Hematopoietic multipotent progenitor cell treated with erythropoietin and hydrocortisone succinate and interleukin-3 and kit ligand, for 8 days (in vitro differentiated cells): ENCODE results near the gene AVL9.
"Not testable (repeated sequence)": the region's sequence is repeated elsewhere in the genome, so short reads cannot be mapped to it uniquely, and the experiment has no call there.

ENCODE experiments used
- DNase-seq: peaks from one replicate; pipeline ENCODE4 v3.0.0-alpha.2; 2015

Gene AVL9

DNA sequence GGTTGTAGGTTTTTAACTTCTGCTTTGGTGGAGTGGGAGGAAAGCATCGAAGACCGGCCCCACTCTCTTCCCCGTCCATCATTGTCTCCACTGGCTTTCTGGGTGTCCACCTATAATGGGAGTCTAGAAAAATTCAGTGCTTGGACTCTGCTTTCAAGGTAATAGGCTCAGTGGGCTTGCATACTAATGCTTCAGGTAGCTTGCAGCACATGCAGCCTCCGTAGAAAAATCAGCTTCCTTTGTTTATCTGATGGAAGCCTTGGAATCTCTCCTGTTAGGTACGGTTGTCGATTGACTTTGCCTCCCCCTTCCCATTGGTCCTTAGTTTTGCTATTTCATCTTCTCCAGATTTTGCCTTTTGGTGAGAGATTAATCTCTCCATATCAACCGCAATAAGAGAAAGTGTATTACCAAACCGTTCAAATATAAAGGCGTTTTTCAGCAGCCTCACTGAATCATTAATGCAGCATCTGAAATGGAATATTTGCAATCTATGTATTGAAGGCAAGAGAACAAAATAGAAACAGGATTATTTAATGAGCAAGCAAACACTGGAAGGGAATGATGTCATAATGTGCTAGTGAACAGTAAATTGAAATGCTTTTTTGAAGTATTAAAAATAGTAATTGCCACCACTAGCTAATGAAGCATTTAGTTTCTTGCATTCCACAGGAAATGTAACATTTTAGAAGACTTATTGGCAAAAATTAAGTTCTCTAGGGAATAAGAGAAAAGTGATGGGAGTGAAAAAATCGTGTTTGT lies 944 bp downstream of the AVL9 start:
- peak; percentile 38 for DNase-seq

DNA sequence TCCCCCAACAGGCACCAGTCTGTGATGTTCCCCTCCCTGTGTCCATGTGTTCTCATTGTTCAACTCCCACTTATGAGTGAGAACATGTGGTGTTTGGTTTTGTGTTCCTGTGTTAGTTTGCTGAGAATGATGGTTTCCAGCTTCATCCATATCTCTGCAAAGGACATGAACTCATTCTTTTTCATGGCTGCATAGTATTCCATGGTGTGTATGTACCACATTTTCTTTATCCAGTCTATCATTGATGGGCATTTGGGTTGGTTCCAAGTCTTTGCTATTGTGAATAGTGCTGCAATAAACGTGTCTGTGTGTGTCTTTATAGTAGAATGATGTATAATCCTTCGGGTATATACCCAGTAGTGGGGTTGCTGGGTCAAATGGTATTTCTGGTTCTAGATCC lies 4.5 kb downstream of the AVL9 start:
- DNase-seq: not testable (repeated sequence)

DNA sequence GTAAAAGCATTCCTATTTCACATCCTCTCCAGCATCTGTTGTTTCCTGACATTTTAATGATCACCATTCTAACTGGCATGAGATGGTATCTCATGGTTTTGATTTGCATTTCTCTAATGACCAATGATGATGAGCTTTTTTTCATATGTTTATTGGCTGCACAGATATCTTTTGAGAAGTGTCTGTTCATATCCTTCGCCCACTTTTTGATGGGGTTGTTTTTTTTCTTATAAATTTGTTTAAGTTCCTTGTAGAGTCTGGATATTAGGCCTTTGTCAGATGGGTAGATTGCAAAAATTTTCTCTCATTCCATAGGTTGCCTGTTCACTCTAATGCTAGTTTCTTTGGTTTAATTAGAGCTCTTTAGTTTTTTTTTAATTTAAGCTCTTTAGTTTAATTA lies 4.9 kb downstream of the AVL9 start:
- DNase-seq: not testable (repeated sequence)

DNA sequence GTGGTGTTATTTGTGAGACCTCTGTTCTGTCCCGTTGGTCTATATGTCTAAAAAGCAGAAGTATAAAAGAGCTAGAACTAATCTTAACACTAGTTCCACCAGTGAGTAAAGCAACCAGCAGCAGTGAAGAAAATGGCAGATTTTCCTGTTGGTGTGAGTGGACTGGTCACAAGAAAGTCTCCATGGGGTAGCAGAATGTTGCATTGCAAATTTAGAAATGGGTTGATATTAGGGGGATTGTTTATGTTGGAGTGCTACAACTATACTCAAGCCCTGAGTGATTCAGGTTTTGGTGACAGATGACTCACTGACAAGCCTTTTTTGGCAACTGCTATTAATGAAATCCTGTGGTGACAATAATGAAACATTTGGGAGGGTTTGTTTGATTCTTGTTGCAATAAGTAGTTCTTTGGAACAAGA lies 5.6 kb downstream of the AVL9 start:
- peak; percentile 25 for DNase-seq

DNA sequence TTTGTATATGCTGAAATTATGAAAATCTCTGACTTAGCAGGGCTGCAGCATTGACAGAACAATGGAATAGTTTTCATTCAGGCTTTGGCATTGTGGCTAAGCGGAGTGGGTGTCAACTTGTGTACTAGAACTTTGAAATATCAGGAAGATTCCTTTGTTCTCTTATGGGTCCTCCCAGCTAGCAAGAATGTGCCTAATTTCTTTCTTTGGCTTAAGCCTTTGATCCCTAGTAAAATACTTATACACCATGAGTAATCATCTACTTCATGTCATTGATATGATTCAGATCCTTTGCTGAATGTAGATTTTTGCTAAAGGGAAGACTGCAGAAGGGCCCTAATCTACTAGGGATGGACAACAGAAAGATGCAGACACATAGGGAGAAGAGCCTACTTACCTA lies 6.2 kb downstream of the AVL9 start:
- DNase-seq: no peak

DNA sequence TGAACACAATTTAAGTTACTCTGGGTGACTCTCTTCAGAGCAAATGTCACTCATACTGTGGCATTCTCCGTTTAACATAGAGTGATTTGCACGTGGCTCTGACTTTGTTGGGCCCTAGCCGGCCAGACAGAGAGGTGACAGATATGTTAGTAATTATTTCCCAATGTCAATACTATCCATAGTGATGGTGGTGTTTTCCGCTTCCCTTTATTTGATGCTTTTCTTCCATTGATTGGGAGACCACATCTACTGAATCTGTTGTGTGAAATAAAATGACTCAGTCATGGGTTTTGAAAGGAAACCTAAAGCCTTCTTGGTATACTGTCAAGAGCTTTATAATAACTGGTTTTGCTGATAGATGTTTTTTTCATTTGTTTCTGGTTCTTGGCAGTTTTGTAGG lies 7.4 kb downstream of the AVL9 start:
- DNase-seq: no peak

DNA sequence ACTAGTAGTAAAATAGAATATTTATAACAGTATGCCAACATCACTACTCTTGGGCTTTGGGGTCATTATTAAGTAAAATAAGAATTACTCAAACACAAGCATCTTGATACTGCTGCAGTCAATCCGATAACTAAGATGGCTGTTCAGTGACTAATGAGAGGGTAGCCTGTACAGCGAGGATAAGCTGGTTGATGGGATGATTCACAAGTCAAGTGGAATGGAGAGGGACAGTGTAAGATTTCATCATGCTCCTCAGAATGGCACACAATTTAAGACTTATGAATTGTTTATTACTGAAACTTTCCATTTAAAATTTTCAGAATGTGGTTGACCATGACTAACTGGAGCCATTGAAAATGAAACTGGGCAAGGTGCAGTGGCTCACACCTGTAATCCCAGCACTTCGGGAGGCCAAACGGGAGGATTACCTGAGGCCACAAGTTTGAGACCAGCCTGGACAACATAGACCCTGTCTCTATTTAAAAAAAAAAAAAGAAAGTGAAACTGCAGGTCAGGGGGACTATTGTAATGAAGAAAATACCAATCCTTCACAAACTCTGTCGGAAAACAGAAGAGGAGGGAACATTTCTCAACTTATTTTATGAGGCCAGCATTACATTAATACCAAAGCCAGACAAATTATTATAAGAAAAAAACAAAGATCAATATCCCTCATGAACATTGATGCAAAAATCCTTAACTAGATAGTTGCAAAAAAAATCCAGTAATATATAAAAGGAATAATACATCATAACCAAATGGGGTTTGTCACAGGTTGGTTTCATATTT lies 11.2 kb downstream of the AVL9 start:
- peak; percentile 59 for DNase-seq

DNA sequence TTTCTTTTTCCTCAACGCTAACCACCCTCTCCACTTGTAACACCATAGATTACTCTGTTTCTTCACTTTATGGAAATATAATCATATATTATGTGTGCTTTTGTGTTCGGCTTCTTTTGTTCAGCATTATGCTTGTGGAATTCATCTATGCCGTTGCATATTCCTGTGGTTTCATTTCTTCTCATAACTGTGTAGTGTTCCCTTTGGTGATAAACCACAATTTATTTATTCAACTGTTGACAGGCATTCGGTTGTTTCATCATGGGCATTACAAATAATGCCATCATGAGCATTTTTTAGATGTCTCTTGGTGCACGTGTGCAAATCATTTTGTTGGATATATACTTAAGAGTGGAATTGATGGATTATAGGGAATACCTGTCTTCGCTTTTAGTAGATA lies 12.1 kb downstream of the AVL9 start:
- no peak for DNase-seq

DNA sequence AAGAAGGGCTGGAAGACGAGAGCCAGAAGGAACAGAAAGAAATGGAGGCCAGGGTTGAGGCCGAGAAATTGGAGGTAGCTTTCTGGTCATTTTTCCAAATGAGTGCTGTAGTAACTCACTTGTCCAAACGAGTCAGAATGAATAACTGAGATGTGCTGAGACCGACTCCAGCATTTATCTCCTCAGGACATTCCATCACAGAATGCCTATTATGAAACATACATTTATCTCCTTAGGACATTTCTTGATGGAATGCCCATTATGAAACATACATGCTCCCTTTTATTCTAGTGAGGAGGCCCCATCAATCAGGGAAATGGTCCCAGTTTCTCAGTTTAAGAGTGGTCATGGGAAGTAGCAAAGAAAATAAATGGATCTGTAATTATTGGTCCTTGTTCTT lies 16.5 kb downstream of the AVL9 start:
- DNase-seq: no peak

DNA sequence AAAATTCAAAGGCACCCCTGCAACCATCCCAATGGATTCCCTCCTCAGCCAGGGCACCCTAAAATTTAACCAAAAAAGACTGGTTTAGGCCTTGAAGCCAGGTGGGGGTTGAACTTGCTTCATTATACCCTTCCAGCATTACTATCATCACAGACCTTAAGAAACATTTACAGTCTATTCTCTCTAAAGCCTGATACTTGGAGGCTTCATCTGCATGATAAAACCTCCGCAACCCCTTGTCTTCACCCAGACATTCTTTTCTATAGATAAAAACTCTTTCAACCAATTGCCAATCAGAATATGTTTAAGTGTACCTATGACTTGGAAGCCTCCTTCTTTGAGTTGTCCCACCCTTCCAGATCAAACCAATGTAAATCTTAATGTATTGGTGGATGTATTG lies 17.9 kb downstream of the AVL9 start:
- no peak for DNase-seq

DNA sequence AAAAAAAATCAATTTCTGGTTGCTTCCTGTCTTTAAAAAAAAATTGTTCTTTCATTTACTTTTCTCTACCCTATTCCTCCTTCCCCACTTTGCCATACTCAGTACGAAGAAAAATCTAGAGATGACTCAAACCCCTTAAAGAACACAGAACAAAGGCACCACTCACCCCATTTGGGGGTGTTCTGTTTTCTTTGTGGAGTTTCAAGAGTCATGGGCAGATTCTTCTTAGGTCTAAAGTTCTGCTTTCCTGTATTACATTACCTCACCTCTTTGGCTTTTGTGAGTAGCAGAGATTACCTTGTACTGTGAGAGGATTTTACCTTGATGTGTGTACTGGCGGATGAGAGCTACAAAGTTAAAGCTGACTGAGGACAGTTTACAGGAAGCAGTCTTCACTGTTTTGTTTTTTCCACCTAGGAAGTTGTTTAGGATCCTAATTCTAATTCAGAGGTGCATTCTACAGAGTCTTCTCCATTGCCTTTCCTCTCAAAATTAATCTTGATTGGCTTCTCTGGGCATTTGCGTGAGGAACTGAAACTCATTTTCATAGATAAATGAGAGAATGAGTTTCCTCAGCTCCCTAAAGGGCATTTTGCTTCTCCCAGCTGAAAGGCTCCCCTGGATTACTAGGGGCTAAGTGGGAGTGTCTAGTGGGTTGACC lies 20.7 kb downstream of the AVL9 start:
- no peak for DNase-seq

DNA sequence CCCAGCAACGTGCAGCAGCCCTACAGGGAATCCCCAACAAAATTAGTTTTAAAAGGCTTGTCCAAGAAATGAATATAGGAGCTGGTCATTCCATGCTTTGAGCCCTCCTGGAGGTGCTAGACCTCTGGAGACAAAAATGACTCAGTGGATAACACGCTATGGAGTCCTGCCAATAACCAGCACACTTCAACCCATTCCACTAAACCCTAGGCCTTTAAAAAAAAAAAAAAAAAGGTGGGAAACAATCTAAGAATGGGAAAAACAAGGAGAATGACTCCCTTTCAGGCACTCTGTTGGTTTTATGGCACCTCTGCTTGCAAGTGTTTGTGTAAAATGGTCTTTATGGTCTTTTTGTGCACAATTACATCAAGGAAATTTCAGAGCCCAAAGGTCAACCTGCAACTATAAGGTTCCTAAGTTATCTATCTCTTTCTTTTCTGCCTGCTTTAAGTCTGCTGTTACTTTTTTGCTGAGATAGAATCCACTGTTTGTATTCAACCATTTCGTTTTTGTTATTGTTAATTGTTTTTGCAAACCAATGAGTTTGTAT lies 21.3 kb downstream of the AVL9 start:
- DNase-seq: no peak

DNA sequence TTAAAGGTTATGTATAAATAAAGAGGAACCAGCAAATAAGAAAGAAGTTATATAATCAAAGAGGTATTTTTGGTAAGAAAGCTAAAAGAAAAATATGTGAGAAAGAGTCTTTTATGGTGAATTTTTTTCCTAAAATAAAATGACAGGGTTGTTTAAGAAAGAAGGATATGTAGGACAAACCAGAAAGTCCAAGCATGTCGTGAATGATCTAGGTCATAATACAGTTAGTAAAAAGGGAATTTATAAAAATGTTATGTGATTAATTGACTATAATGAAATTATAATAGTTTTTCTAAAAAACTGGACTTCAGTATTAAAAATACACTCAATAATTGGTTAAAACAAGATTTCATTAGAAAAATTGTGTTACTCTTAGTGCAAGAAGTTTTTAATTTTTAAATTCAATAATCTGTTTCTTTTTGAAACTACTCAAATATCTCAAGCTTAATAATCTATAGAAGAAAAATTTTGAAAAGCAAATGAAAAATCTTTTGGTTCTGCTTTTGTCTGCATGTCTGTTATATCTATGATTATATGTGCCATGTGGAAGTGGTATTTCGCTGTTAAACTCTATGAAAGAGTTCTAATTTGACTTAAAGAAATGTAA lies 23.3 kb downstream of the AVL9 start:
- peak; percentile 64 for DNase-seq

DNA sequence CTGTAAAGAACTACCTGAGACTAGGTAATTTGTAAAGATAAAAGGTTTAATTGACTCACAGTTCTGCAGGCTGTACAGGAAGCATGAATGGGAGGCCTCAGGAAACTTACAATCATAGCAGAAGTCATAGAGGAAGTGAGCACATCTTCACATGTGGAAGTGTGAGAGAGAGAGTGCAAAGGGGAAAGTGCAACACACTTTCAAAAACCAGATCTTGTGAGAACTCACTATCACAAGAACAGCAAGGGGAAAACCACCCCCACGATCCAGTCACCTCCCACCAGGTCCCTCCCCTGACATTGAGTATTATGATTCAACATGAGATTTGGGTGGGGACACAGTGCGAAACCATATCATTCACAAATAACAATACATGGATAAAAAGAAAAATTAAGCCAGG lies 24.5 kb downstream of the AVL9 start:
- no peak for DNase-seq

DNA sequence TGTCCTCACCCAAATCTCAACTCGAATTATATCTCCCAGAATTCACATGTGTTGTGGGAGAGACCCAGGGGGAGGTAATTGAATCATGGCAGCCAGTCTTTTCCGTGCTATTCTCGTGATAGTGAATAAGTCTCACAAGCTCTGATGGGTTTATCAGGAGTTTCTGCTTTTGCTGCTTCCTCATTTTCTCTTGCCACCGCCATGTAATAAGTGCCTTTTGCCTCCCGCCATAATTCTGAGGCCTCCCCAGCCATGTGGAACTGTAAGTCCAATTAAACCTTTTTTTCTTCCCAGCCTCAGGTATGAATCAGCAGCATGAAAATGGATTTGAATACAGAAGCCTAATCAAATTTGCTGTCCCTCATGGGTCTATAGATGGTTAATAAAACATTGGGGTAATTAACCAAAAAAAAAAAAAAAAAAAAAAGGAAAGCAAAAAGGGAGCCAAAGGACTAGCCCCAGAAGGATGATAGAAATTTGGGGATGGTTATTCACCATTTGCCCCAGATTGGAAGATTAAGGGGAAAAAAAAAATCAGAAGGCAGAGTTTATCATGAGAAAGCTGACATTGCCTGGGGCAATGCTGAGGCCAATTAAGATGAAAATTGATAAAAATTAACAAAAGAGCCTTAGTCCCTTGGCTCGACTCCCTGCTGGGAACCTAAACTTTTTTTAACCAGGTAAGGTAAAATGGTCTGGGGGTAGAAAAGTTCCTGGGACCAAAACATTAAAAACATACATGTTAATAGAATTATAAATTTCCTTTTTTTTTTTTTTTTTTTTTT lies 27.6 kb downstream of the AVL9 start:
- no peak for DNase-seq

DNA sequence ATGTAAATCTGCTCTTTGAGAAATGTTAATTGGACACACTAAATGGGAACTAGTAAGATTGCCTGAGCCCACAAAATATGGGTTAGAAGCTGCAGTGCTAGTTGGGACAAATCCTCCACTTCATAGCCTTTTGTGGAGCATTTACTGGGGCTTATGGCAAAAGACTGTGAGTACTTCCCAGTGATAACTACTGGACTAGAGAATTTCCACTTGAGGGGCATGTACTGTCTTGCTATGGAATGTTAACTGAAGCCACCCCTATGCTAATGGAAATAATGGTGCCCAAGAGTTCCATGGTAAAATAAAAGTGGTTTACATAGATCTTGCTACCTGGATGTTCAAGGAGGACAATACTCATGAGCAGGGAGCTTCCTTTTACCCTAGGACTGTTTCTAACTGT lies 29.3 kb downstream of the AVL9 start:
- DNase-seq: no peak

DNA sequence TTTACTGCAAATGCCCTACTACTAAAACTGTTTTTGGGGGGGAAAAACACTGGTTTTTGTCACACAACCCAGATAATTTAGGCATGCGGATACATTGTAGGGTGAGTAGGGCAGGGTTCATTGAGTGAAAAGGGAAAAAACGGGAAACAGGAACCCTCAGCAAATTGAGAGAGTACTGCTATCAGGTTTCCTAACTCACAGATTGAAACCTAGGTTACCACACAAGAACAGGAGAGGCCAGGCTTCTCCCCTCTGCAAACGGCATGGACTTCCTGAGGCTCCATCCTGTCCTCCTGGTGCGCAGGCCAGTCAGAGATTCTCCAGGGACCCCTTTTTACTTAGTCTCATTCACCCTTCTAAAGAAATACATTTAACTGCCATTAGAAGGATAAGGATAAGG lies 30.6 kb downstream of the AVL9 start:
- no peak for DNase-seq

DNA sequence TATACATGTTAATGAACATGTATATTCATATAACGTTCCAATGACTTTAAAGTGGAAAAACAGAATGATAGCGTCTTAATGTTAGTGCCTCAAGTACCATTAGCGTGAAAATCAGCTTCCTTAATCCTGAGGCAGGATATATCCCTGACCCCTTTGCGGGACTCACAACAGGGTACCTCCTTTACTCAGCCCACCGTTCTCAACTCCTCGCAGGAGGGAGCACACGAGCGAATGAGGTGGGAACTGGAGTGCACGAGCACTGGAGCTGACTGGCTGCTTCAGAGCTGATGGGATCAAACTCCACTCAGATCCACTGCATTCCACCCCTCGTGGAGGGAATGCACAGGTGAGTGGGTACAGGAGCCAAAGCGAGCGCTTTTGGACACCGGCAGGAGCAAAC lies 36.1 kb downstream of the AVL9 start:
- no peak for DNase-seq

DNA sequence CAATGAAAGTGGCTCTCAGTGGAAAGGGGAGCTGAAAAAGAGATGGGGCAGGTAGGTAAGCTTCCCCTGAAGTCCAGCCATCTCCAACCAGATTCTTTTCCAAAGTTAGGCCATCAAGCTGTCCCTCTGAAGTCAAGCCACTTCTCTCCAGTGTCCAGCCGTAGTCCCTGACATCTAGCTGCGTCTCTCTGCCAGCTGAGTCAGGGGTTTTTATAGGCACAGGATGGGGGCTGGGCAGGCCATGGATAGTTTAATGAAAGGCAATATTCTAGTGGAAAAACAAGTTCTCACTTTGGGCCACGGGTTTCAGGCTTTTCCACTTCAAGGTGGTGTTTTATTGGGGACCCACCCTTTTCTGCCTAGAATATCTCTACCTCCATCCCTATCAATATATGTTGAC lies 36.8 kb downstream of the AVL9 start:
- no peak for DNase-seq

DNA sequence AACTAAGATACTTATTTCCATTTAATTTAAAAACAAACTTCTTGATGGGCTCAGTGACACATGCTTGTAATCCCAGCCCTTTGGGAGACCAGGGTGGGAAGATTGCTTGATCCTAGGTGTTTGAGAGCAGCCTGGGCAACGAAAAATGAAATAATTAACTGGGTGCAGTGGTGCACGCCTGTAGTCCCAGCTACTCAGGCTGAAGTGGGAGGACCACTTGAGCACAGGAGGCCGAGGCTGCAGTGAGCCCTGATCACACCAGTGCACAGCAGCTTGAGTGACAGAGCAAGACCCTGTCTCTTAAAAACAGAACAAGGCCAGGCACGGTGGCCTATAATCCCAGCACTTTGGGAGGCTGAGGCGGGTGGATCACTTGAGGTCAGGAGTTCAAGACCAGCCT lies 37.4 kb downstream of the AVL9 start:
- DNase-seq: no peak

DNA sequence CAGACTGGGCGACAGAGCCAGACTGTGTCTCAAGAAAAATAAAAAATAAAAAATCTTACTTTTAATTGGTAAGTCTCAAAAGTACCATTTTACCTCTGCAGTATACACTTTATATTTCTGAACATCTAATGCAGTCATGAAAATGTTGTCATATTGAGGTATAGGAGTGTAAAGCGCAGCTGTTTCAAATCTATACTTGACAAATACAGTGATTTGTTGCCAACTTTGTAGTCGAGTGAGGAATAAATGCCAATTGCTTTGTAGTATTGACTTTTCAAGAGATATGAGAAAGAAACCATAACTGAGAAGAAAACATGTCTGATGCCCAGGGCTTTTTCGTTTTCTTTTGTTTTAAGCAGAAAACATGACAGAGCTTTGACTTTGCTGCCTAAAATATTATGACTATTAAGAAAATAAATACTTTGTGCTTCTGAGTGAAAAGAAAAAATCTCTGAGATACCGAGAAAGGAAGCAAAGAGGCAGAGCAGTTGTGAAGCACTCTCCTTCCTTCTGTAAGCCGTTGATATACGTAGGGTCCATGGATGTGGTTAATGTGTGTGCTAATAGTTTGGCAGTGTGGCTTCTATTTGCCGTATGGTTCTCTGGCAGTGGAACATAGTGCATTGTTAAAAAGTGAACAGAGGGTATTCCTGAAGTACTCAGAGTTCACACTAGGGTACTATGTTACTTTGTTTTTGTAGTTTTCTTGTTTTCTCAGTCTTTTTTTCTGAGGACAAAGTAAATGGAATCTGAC lies 38.2 kb downstream of the AVL9 start:
- DNase-seq: peak; percentile 7
